K562 (cell line): ENCODE data around the gene PCDH9. TPM values are rescaled to one million over a fixed set of nuclear protein-coding genes. Genes with fewer than 3 reads are reported as not detected.

Experiments
- ATAC-seq: fragments of 200-7000 bp; cut with Tn5 transposase; 3 replicates; pipeline ENCODE4 v1.9.1; 2020; ENCODE audit warnings: moderate library complexity
- BruUV-seq: library from RNA; stranded (reverse); fragments of 400-500 nt; replicated peaks from 2 replicates; lab custom pipeline; 2021; lab: Mats Ljungman, UMichigan
- CTCF ChIA-PET: fragments of 300-600 bp; formaldehyde crosslinking; extraction: SDS; loops from one replicate; lab custom pipeline; 2021; ENCODE audit warnings: low intra/inter-chr PET ratio; lab: Yijun Ruan, JAX
- POLR2A ChIA-PET: fragments of 300-600, 350-650 bp; sonication (Branson Sonifier 250); formaldehyde crosslinking; extraction: SDS; loops from one replicate; lab custom pipeline; 2021; ENCODE audit warnings: antibody characterized with exemption, inconsistent platforms; lab: Yijun Ruan, JAX
- DNase-seq, 4 experiments: peaks; one replicate each; pipeline versions ENCODE4 v3.0.0 to v3.0.0-alpha.2; 2011 to 2018; ENCODE audit warnings: low spot score in 3 of 4, mixed read lengths in 3 of 4; ENCODE audit errors: extremely low read depth in 1 of 4
- FAIRE-seq: peaks from 2 replicates; lab custom pipeline; 2011; peaks lifted over from hg19 to GRCh38; lab: Jason Lieb, UNC
- H2AFZ ChIP-seq: 2 replicates; pipeline ENCODE4 v1.6.0; 2011; ENCODE audit warnings: low read depth, low read length, control low read depth, inconsistent platforms
- H3K27ac ChIP-seq: fragments of 200-600 bp; 3 replicates; pipeline ENCODE4 v1.8.0; 2011; ENCODE audit warnings: low read depth, mild to moderate bottlenecking, control low read depth, inconsistent platforms, low read length, moderate library complexity, mixed read lengths; ENCODE audit errors: extremely low read depth
- H3K27me3 ChIP-seq, 2 experiments: fragments of 300-600 bp in 1 of 2; 2 replicates in 1 of 2; 3 replicates in 1 of 2; pipeline versions ENCODE4 v1.6.0 to v1.8.0; 2011; ENCODE audit warnings: inconsistent platforms in 2 of 2, low read length in 2 of 2, mild to moderate bottlenecking in 1 of 2, mixed read lengths in 1 of 2, moderate library complexity in 1 of 2; ENCODE audit not compliant: control insufficient read depth in 2 of 2, insufficient read depth in 2 of 2
- H3K36me3 ChIP-seq: fragments of 300-600 bp; 3 replicates; pipeline ENCODE4 v1.8.0; 2011; ENCODE audit warnings: mild to moderate bottlenecking, low read length, inconsistent platforms; ENCODE audit not compliant: control insufficient read depth, insufficient read depth
- H3K4me1 ChIP-seq, 2 experiments: fragments of 200-600 bp in 1 of 2; replicated peaks in 1 of 2; 2 replicates in 1 of 2; 3 replicates in 1 of 2; pipeline versions ENCODE4 v1.5.1 to v1.8.0; 2011; ENCODE audit warnings: inconsistent platforms in 2 of 2, low read length in 2 of 2, mild to moderate bottlenecking in 1 of 2, mixed read lengths in 1 of 2, moderate library complexity in 1 of 2; ENCODE audit not compliant: control insufficient read depth in 2 of 2, insufficient read depth in 2 of 2
- H3K4me2 ChIP-seq: 2 replicates; pipeline ENCODE4 v1.6.1; 2011; ENCODE audit warnings: low read length, control low read depth, inconsistent platforms, mixed read lengths; ENCODE audit not compliant: insufficient read depth
- H3K4me3 ChIP-seq: fragments of 200-600 bp; sonication (generic), shearing (Covaris generic); 2 replicates; pipeline ENCODE4 v1.5.1; 2016; ENCODE audit warnings: control low read depth, inconsistent platforms
- H3K79me2 ChIP-seq: fragments of 200-600 bp; 3 replicates; pipeline ENCODE4 v1.8.0; 2011; ENCODE audit warnings: low read length, inconsistent platforms; ENCODE audit not compliant: control insufficient read depth, insufficient read depth
- H3K9ac ChIP-seq, 2 experiments: 2 replicates each; pipeline versions ENCODE4 v1.6.0 to v1.6.1; 2011; ENCODE audit warnings: low read depth in 2 of 2, low read length in 2 of 2, control low read depth in 1 of 2, inconsistent platforms in 1 of 2, mild to moderate bottlenecking in 1 of 2, mixed read lengths in 1 of 2; ENCODE audit not compliant: insufficient read depth in 1 of 2
- H3K9me1 ChIP-seq: one replicate; pipeline ENCODE4 v1.6.0; 2011; ENCODE audit warnings: inconsistent platforms, mild to moderate bottlenecking, low read length, moderate library complexity; ENCODE audit not compliant: control insufficient read depth, insufficient read depth
- H3K9me3 ChIP-seq: replicated peaks from 2 replicates; pipeline ENCODE4 v1.5.1; 2011; ENCODE audit warnings: low read depth, low read length, inconsistent platforms; ENCODE audit not compliant: control insufficient read depth, insufficient read depth
- H4K20me1 ChIP-seq: replicated peaks from 2 replicates; pipeline ENCODE4 v1.6.1; 2011; ENCODE audit warnings: low read length, inconsistent platforms, mixed read lengths; ENCODE audit not compliant: control insufficient read depth, insufficient read depth
- ATF2 ChIP-seq: sonication (generic); formaldehyde crosslinking; IDR thresholded peaks from 2 replicates; pipeline ENCODE4 v1.8.1; 2022; ENCODE audit warnings: missing genetic modification reagents
- CTCF ChIP-seq, 3 experiments: IDR thresholded peaks in 2 of 3; conservative IDR thresholded peaks in 1 of 3; 2 replicates each; pipeline ENCODE4 v1.5.1; 2011 to 2012; ENCODE audit warnings: low read length in 3 of 3, mild to moderate bottlenecking in 3 of 3, control low read depth in 2 of 3, improper control_type of control experiment in 1 of 3, inconsistent platforms in 1 of 3, low read depth in 1 of 3, mixed read lengths in 1 of 3, moderate library complexity in 1 of 3; ENCODE audit not compliant: insufficient read depth in 2 of 3
- KAT8 ChIP-seq: fragments of 450-650 bp; IDR thresholded peaks from 2 replicates; pipeline ENCODE4 v1.6.1; 2016; ENCODE audit warnings: low read depth, mild to moderate bottlenecking
- RAD21 ChIP-seq, 2 experiments: fragments of 250-450 bp in 1 of 2; fragments of 450-650 bp in 1 of 2; sonication (Bioruptor Pico) in 1 of 2; formaldehyde crosslinking in 1 of 2; IDR thresholded peaks in 1 of 2; conservative IDR thresholded peaks in 1 of 2; 2 replicates each; pipeline versions ENCODE4 v1.4.0 to v1.8.0; 2020 to 2022; ENCODE audit warnings: mild to moderate bottlenecking in 2 of 2, moderate library complexity in 1 of 2
- TSHZ1 ChIP-seq: fragments of 250-450 bp; sonication (Bioruptor Pico); IDR thresholded peaks from 2 replicates; pipeline ENCODE4 v1.4.0; 2020; ENCODE audit warnings: mild to moderate bottlenecking, moderate library complexity
- ZMIZ1 ChIP-seq, 2 experiments: fragments of 150-350 bp in 1 of 2; IDR thresholded peaks; 2 replicates each; pipeline ENCODE4 v1.6.1; 2012 to 2016; ENCODE audit warnings: low read depth in 2 of 2, low read length in 2 of 2, mild to moderate bottlenecking in 1 of 2, moderate library complexity in 1 of 2
- WGBS: fragments of 100-300 bp; shearing (Covaris generic); methylation state at CpG from one replicate; pipeline ENCODE4 v1.1.6; 2016; ENCODE audit warnings: low coverage, mixed read lengths; ENCODE audit not compliant: insufficient coverage; ENCODE audit errors: missing lambda C conversion rate; 5-methylcytosine and 5-hydroxymethylcytosine counted together
- in situ Hi-C: fragments of 300-500 bp; cut with MboI; formaldehyde crosslinking; loops from 4 replicates; pipeline ENCODE4 v1.15.0; 2018; ENCODE audit warnings: inconsistent platforms, mixed read lengths
- intact Hi-C: fragments of 100-400 bp; cut with micrococcal nuclease; formaldehyde crosslinking; loops from 2 replicates; pipeline ENCODE4 v1.14.2; 2022
- polyA plus RNA-seq, 8 experiments: library from polyadenylated mRNA; depleted of rRNA in 4 of 8; stranded (reverse) in 5 of 8; unstranded in 3 of 8; fragments of >200 nt; fragmentation: Nextera tagmentation in 2 of 8; fragmentation: Illumina TruSeq in 1 of 8; extraction: Ambion mirVana in 2 of 8; extraction: Trizol in 1 of 8; gene quantifications; 2 replicates each; pipeline versions ENCODE4 v1.2.1 to v1.2.3, GENCODE V29; 2011 to 2014; ENCODE audit warnings: inconsistent platforms in 1 of 8, missing spikeins in 1 of 8
- total RNA-seq, 7 experiments: library from RNA; depleted of rRNA in 6 of 7; stranded (reverse); fragments of >200 nt in 6 of 7; fragmentation: Illumina TruSeq in 2 of 7; extraction: Trizol in 2 of 7; gene quantifications; 2 replicates each; pipeline versions ENCODE4 v1.2.1 to v1.2.3, GENCODE V29; 2011 to 2021; ENCODE audit warnings: low replicate concordance in 1 of 7

PCDH9 gene
- total and polyA plus RNA-seq, 9 of the 15 experiments (the other 6 are each of a cell fraction or from before 2014, with no cell fraction given), result 1.1 to 6.7 (median 4.9) TPM

GRCh38 chr13:67076378-67076777 lies 153.8 kb downstream of the PCDH9 start (continued):
- no peak for TF ChIP-seq TSHZ1
- no peak for TF ChIP-seq ATF2 (CRISPR knock-in tag)

- Histone ChIP-seq H3K79me2 (no peaks in the 10 kb centered on the region), H3K9ac (no peak overlapping the region), H3K27me3 (no peaks in the 10 kb centered on the region), H3K27ac (no peak overlapping the region), H4K20me1 (no peaks in the 10 kb centered on the region), H2AFZ (no peak overlapping the region), H3K4me1 (no peaks in the 10 kb centered on the region), H3K4me3 (no peak overlapping the region), H3K9me3 (no peaks in the 10 kb centered on the region), H3K4me2 (no peak overlapping the region), H3K36me3 (no peaks in the 10 kb centered on the region), H3K9me1 (peaks cover 4% of the 10 kb centered on the region)
- DNase-seq (no peak), FAIRE-seq (no peak), ATAC-seq (no peak)
- BruUV-seq, result no TSS peak
- intact Hi-C loops, result loop anchor here (5.0 kb wide), 1 partner anchor 147 kb away; no protein-coding TSS in a partner anchor
- in situ Hi-C loops, result no loop called here
- WGBS, result no CpG with 5 or more reads among the region's 1 CpG
- ChIA-PET POLR2A (no interaction called here), CTCF (interaction anchor here (0.6 kb wide), 1 partner anchor 108 kb away, joined by 3 read pairs; no protein-coding TSS in a partner anchor)
- TF ChIP-seq RAD21 (CRISPR knock-in tag; conservative IDR thresholded peaks at IDR 0.05 in 1 of 2, IDR thresholded peaks at IDR 0.05 in 1 of 2), result peak in 1 of 2 experiments; percentile 34; a peak in 2 of 4 replicates
- no peak for TF ChIP-seq KAT8
- TF ChIP-seq ZMIZ1 (IDR thresholded peaks at IDR 0.05; ENCODE audit: low read depth in 2 of 2, low read length in 2 of 2), result no peak
- TF ChIP-seq CTCF (IDR thresholded peaks at IDR 0.05 in 2 of 3, conservative IDR thresholded peaks at IDR 0.05 in 1 of 3; ENCODE audit: insufficient read depth in 2 of 3, low read depth in 1 of 3, low read length in 3 of 3), result peak in 1 of 3 experiments; percentile 23; a peak in 1 of 6 replicates
These were observed 154.9 kb downstream of the PCDH9 start for GRCh38 chr13:67075239-67075638.
